CD8-positive, alpha-beta memory T cell (primary cell): ENCODE data around the gene LIN52. TPM values are rescaled to one million over a fixed set of nuclear protein-coding genes. Genes with fewer than 3 reads are reported as not detected.

ENCODE experiments used
- CTCF ChIA-PET: fragments of 350-600 bp; sonication (Branson Sonifier 250); formaldehyde crosslinking; loops from one replicate; lab custom pipeline; 2021; ENCODE audit warnings: antibody characterized with exemption; lab: Charles Lee
- POLR2A ChIA-PET: fragments of 350-600 bp; sonication (Branson Sonifier 250); formaldehyde crosslinking; loops from one replicate; lab custom pipeline; 2021; ENCODE audit warnings: antibody characterized with exemption; lab: Charles Lee
- DNase-seq, 5 donors: peaks; one replicate each; pipeline versions ENCODE4 v3.0.0 to v3.0.0-alpha.2; 2020 to 2022; ENCODE audit warnings: mixed read lengths in 1 of 5
- H3K27ac ChIP-seq: one replicate; pipeline ENCODE4 v1.7.0; 2013; ENCODE audit warnings: low read depth, mild to moderate bottlenecking, low read length, moderate library complexity
- H3K27me3 ChIP-seq: 2 replicates; pipeline ENCODE4 v1.7.0; 2013; ENCODE audit warnings: low read length, mild to moderate bottlenecking; ENCODE audit not compliant: insufficient read depth, poor library complexity, severe bottlenecking
- H3K36me3 ChIP-seq: 2 replicates; pipeline ENCODE4 v1.7.0; 2013; ENCODE audit warnings: mild to moderate bottlenecking, low read length, moderate library complexity; ENCODE audit not compliant: insufficient read depth
- H3K4me1 ChIP-seq: 2 replicates; pipeline ENCODE4 v1.7.0; 2013; ENCODE audit warnings: mild to moderate bottlenecking, low read length, moderate library complexity; ENCODE audit not compliant: insufficient read depth
- H3K4me3 ChIP-seq: 2 replicates; pipeline ENCODE4 v1.7.0; 2013; ENCODE audit warnings: mild to moderate bottlenecking, low read length
- H3K9me3 ChIP-seq: 2 replicates; pipeline ENCODE4 v1.7.0; 2013; ENCODE audit warnings: mild to moderate bottlenecking, low read length
- H3K27ac Mint-ChIP-seq, 8 donors: one replicate each; pipeline ENCODE4 v1.8.0; 2020 to 2021; ENCODE audit warnings: mixed read lengths in 8 of 8, mild to moderate bottlenecking in 6 of 8, inconsistent platforms in 3 of 8, moderate library complexity in 3 of 8
- H3K27me3 Mint-ChIP-seq, 2 donors: one replicate each; pipeline ENCODE4 v1.8.0; 2020 to 2021; ENCODE audit warnings: mixed read lengths in 2 of 2, mild to moderate bottlenecking in 1 of 2, moderate library complexity in 1 of 2
- H3K36me3 Mint-ChIP-seq, 3 donors: one replicate each; pipeline ENCODE4 v1.8.0; 2020 to 2021; ENCODE audit warnings: mixed read lengths in 3 of 3, inconsistent platforms in 1 of 3, mild to moderate bottlenecking in 1 of 3
- H3K4me1 Mint-ChIP-seq, 3 donors: one replicate each; pipeline ENCODE4 v1.8.0; 2020 to 2021; ENCODE audit warnings: mixed read lengths in 3 of 3, inconsistent platforms in 1 of 3, mild to moderate bottlenecking in 1 of 3
- H3K4me3 Mint-ChIP-seq, 7 donors: one replicate each; pipeline ENCODE4 v1.8.0; 2020 to 2021; ENCODE audit warnings: mixed read lengths in 7 of 7, mild to moderate bottlenecking in 6 of 7, moderate library complexity in 4 of 7, inconsistent platforms in 2 of 7
- H3K9me3 Mint-ChIP-seq, 5 donors: one replicate each; pipeline ENCODE4 v1.8.0; 2020 to 2022; ENCODE audit warnings: mixed read lengths in 5 of 5, mild to moderate bottlenecking in 3 of 5, moderate library complexity in 2 of 5, inconsistent platforms in 1 of 5
- polyA plus RNA-seq: library from polyadenylated mRNA; unstranded; fragments of 300-500 nt; fragmentation: Illumina TruSeq; gene quantifications from one replicate; pipeline ENCODE4 v1.2.3, GENCODE V29; 2021
- total RNA-seq, 2 experiments: library from RNA; stranded (reverse); gene quantifications; one replicate each; pipeline ENCODE4 v1.2.3, GENCODE V29; 2021

Gene LIN52
- total and polyA plus RNA-seq, 3 experiments from 2014 or later, result 13.9 to 19.3 (median 17.7) TPM

DNA sequence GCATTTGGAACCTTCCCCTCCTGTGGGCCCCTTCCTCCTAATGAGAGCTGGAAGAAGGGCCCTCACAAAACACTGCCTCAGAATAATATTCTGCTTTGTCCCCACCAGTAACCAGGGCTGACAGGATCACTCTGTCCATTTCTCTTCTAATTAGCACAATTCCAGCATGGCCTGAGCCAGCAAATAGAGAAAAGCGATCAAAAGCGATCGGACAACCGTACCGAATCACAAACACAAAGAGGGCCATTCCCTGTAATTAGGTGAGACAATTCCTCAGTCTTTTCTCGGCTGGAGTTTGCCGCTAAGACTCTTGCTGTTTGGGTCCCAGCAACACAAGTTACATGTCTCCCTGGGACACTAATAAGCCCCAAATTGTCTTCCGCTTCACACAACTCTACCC lies 118.9 kb downstream of the LIN52 start:
- no peaks in the 10 kb centered on the region for H3K9me3 ChIP-seq
- no peak overlapping the region for H3K27ac Mint-ChIP-seq
- ChIA-PET CTCF (no interaction called here), POLR2A (no interaction called here)
- no peaks in the 10 kb centered on the region for H3K27me3 ChIP-seq
- H3K36me3 Mint-ChIP-seq, result peaks cover 0 to 43% (median 19%) of the 10 kb centered on the region in 3 donors
- no peaks in the 10 kb centered on the region for H3K4me1 ChIP-seq
- H3K27me3 Mint-ChIP-seq, result no peaks in the 10 kb centered on the region
- no peak overlapping the region for H3K4me3 Mint-ChIP-seq
- H3K27ac ChIP-seq, result no peak overlapping the region
- H3K36me3 ChIP-seq, result peaks cover 5% of the 10 kb centered on the region
- H3K9me3 Mint-ChIP-seq, result no peaks in the 10 kb centered on the region
- H3K4me3 ChIP-seq, result no peak overlapping the region
- no peaks in the 10 kb centered on the region for H3K4me1 Mint-ChIP-seq
- DNase-seq, result no peak

DNA sequence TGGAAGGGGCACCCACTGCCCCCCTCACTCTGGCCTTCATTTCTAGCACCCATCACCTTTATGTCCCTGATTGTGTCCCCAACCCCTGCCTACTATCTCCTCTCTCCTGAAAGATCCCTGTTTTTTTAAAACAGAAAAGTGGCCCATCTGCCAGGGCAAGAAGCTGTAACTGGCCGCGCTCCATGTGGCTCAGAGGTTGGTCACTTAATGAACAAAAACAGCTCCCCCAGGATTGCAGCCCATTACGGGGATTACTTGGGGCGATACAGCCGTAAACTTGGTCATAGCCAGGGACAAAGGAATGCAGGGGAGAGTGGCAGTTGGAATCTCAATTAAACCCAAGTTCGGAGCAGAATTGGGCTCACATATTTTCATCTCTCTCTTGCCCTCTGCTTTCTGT lies 119.7 kb downstream of the LIN52 start:
- H3K9me3 ChIP-seq, result no peaks in the 10 kb centered on the region
- ChIA-PET POLR2A (no interaction called here), CTCF (no interaction called here)
- Mint-ChIP-seq H3K27ac (no peak overlapping the region), H3K4me3 (no peak overlapping the region), H3K36me3 (peaks cover 0 to 35% (median 12%) of the 10 kb centered on the region in 3 donors), H3K4me1 (no peaks in the 10 kb centered on the region), H3K9me3 (no peaks in the 10 kb centered on the region), H3K27me3 (peaks cover 0 to 4% of the 10 kb centered on the region in 2 donors)
- no peak for DNase-seq
- H3K27ac ChIP-seq, result no peak overlapping the region
- no peak overlapping the region for H3K4me3 ChIP-seq
- H3K4me1 ChIP-seq, result no peaks in the 10 kb centered on the region
- H3K36me3 ChIP-seq, result peaks cover 5% of the 10 kb centered on the region
- H3K27me3 ChIP-seq, result no peaks in the 10 kb centered on the region

DNA sequence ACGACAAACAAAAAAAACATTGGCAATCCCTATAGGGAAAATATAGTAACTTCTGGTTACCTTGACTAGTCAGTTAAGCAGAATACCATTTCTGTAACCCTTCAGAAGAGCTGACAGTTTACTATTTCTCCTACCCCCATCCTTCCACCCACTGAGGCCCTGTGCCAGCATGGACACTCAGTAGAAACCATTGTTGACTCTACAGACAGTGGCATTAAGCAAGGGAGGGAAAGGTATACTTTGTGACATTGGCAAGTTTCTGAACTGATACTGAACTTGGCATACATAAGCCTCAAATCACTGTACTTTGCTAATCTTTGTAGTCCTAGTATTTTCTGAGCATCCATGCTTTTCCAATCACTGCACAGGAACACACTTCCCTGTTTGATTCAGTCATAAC lies 121.1 kb downstream of the LIN52 start:
- no peaks in the 10 kb centered on the region for H3K4me1 ChIP-seq
- no peak overlapping the region for H3K4me3 Mint-ChIP-seq
- H3K4me3 ChIP-seq, result no peak overlapping the region
- H3K4me1 Mint-ChIP-seq, result no peaks in the 10 kb centered on the region
- H3K27ac Mint-ChIP-seq, result no peak overlapping the region
- peaks cover 0 to 4% of the 10 kb centered on the region in 2 donors for H3K27me3 Mint-ChIP-seq
- no peaks in the 10 kb centered on the region for H3K9me3 ChIP-seq
- H3K27me3 ChIP-seq, result no peaks in the 10 kb centered on the region
- peaks cover 0 to 24% (median 6%) of the 10 kb centered on the region in 3 donors for H3K36me3 Mint-ChIP-seq
- DNase-seq, result no peak
- H3K27ac ChIP-seq, result no peak overlapping the region
- H3K36me3 ChIP-seq, result peaks cover 5% of the 10 kb centered on the region
- no peaks in the 10 kb centered on the region for H3K9me3 Mint-ChIP-seq
- ChIA-PET CTCF (no interaction called here), POLR2A (no interaction called here)

GRCh38 chr14:74207943-74208342 lies 123.2 kb downstream of the LIN52 start:
- Histone ChIP-seq H3K4me3 (no peak overlapping the region), H3K9me3 (no peaks in the 10 kb centered on the region), H3K27me3 (no peaks in the 10 kb centered on the region), H3K36me3 (no peaks in the 10 kb centered on the region), H3K27ac (no peak overlapping the region), H3K4me1 (no peaks in the 10 kb centered on the region)
- Mint-ChIP-seq H3K27me3 (peaks cover 3 to 4% of the 10 kb centered on the region in 2 donors), H3K27ac (no peak overlapping the region), H3K4me3 (no peak overlapping the region), H3K36me3 (peaks cover 0 to 11% (median 3%) of the 10 kb centered on the region in 3 donors), H3K9me3 (no peaks in the 10 kb centered on the region), H3K4me1 (no peaks in the 10 kb centered on the region)
- POLR2A ChIA-PET, result no interaction called here
- DNase-seq, result no peak
- CTCF ChIA-PET, result no interaction called here

- Histone ChIP-seq H3K9me3 (no peaks in the 10 kb centered on the region), H3K4me3 (no peak overlapping the region), H3K36me3 (no peaks in the 10 kb centered on the region), H3K27me3 (no peaks in the 10 kb centered on the region), H3K4me1 (no peaks in the 10 kb centered on the region), H3K27ac (no peak overlapping the region)
- Mint-ChIP-seq H3K4me3 (no peak overlapping the region), H3K9me3 (no peaks in the 10 kb centered on the region), H3K27me3 (peaks cover 3 to 4% of the 10 kb centered on the region in 2 donors), H3K36me3 (peaks cover 0 to 5% (median 3%) of the 10 kb centered on the region in 3 donors), H3K27ac (no peak overlapping the region), H3K4me1 (no peaks in the 10 kb centered on the region)
- CTCF ChIA-PET, result no interaction called here
- POLR2A ChIA-PET, result no interaction called here
- DNase-seq, result no peak
Observed at GRCh38 chr14:74208642-74209041, 123.9 kb downstream of the LIN52 start.

- Histone ChIP-seq H3K27me3 (no peaks in the 10 kb centered on the region), H3K9me3 (no peaks in the 10 kb centered on the region), H3K4me3 (no peak overlapping the region), H3K4me1 (no peaks in the 10 kb centered on the region), H3K36me3 (no peaks in the 10 kb centered on the region), H3K27ac (no peak overlapping the region)
- ChIA-PET POLR2A (no interaction called here), CTCF (no interaction called here)
- H3K27ac Mint-ChIP-seq, result no peak overlapping the region
- H3K4me1 Mint-ChIP-seq, result no peaks in the 10 kb centered on the region
- no peaks in the 10 kb centered on the region for H3K9me3 Mint-ChIP-seq
- no peaks in the 10 kb centered on the region for H3K36me3 Mint-ChIP-seq
- H3K27me3 Mint-ChIP-seq, result peaks cover 4 to 5% of the 10 kb centered on the region in 2 donors
- no peak for DNase-seq
- no peak overlapping the region for H3K4me3 Mint-ChIP-seq
Observed at GRCh38 chr14:74211945-74212580, 127.3 kb downstream of the LIN52 start.

DNA sequence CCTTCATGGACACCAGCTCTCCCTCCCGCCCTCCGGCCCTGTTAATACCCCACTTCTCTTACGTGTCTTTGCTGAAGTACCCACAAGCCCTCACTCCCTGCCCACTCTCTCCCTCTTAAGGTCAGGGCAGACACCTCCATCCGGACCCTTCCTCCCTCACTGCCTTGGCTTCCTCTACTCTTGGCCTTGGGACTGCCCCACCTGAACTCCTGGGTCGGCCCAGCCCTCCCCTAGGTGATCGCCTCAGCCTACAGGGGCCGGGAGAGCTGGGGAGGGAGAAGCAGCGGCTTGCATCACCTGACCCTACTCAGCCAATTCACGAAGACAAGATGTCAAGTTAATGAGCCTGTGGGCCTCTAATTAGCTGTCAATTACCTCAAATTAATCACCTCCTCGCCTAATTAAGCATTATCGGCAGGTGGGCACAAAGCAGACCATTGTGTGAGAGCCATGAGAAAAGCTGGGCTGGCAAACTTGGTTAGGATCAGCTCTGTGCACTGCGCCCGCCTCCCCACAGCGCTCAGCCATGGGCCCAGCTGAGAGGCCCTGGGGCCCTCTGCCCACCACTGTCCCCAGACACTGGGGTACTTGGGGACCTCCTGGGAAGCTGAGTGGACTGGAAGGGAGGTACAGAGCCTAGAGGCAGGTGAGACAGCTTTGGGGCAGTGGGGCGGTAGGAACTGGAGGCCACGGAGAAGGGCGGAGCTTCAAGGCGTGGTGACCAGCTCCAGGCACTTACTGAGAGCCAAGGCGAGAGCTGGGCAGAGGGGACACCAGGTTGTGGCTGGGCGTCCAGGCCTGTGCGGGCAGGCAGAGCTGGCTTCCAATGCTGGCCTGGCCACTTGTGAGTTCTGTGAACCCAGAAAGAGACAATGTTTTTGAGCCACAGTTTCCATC lies 129.4 kb downstream of the LIN52 start:
- Mint-ChIP-seq H3K36me3 (no peaks in the 10 kb centered on the region), H3K27me3 (peaks cover 5 to 12% of the 10 kb centered on the region in 2 donors), H3K4me1 (peaks cover 0 to 5% (median 0%) of the 10 kb centered on the region in 3 donors), H3K4me3 (no peak overlapping the region), H3K9me3 (no peaks in the 10 kb centered on the region), H3K27ac (peak overlapping the region in 1 of 8 donors; percentile 62)
- POLR2A ChIA-PET, result no interaction called here
- CTCF ChIA-PET, result no interaction called here
- Histone ChIP-seq H3K36me3 (no peaks in the 10 kb centered on the region), H3K4me1 (no peaks in the 10 kb centered on the region), H3K9me3 (no peaks in the 10 kb centered on the region), H3K27ac (no peak overlapping the region), H3K4me3 (no peak overlapping the region), H3K27me3 (peaks cover 9% of the 10 kb centered on the region)
- DNase-seq, result no peak

GRCh38 chr14:74216671-74217070 lies 131.9 kb downstream of the LIN52 start:
- Mint-ChIP-seq H3K27ac (no peak overlapping the region), H3K4me1 (peaks cover 0 to 5% (median 0%) of the 10 kb centered on the region in 3 donors), H3K27me3 (peaks cover 8 to 13% of the 10 kb centered on the region in 2 donors), H3K36me3 (no peaks in the 10 kb centered on the region), H3K9me3 (no peaks in the 10 kb centered on the region), H3K4me3 (no peak overlapping the region)
- DNase-seq, result no peak
- no peaks in the 10 kb centered on the region for H3K9me3 ChIP-seq
- H3K27me3 ChIP-seq, result peaks cover 9% of the 10 kb centered on the region
- H3K4me3 ChIP-seq, result no peak overlapping the region
- H3K27ac ChIP-seq, result no peak overlapping the region
- CTCF ChIA-PET, result interaction anchor here (1.0 to 1.5 kb wide), 3 partner anchors 13 to 104 kb away, joined by 3 to 7 read pairs (median 3); no protein-coding TSS in a partner anchor
- H3K36me3 ChIP-seq, result no peaks in the 10 kb centered on the region
- POLR2A ChIA-PET, result no interaction called here
- H3K4me1 ChIP-seq, result no peaks in the 10 kb centered on the region
